HG03139 (cell line): ENCODE results near the gene CCR7.

Source experiments
- ATAC-seq: cut with Tn5 transposase; IDR thresholded peaks from one replicate; pipeline ENCODE4 v1.9.1; 2021; ENCODE audit not compliant: unreplicated experiment

The CCR7 gene

GRCh38 chr17:40538019-40538935 is 27.0 kb downstream of the CCR7 start:
- no peak for ATAC-seq

- ATAC-seq = no peak
These were observed 28.7 kb downstream of the CCR7 start for GRCh38 chr17:40536295-40537171.

GRCh38 chr17:40535924-40536294 is 29.4 kb downstream of the CCR7 start:
- ATAC-seq = no peak

GRCh38 chr17:40535438-40535837 is 29.8 kb downstream of the CCR7 start:
- ATAC-seq = no peak

- ATAC-seq = no peak
These were observed 30.7 kb downstream of the CCR7 start for GRCh38 chr17:40534371-40535189.

GRCh38 chr17:40533896-40534295 is 31.4 kb downstream of the CCR7 start:
- no peak for ATAC-seq

- ATAC-seq = no peak
These were observed 32.6 kb downstream of the CCR7 start for GRCh38 chr17:40532520-40533253.

- ATAC-seq = no peak
These were observed 34.0 kb downstream of the CCR7 start for GRCh38 chr17:40531051-40531991.

GRCh38 chr17:40530531-40530994 is 34.7 kb downstream of the CCR7 start:
- ATAC-seq = no peak

GRCh38 chr17:40529991-40530390 is 35.3 kb downstream of the CCR7 start:
- ATAC-seq = no peak

GRCh38 chr17:40528692-40529417 is 36.4 kb downstream of the CCR7 start:
- ATAC-seq = no peak

GRCh38 chr17:40526668-40527067 is 38.6 kb downstream of the CCR7 start:
- ATAC-seq = no peak

GRCh38 chr17:40525294-40525693 is 40.0 kb downstream of the CCR7 start:
- ATAC-seq = no peak

- no peak for ATAC-seq
These were observed 40.9 kb downstream of the CCR7 start for GRCh38 chr17:40524243-40524965.

- ATAC-seq = no peak
These were observed 42.3 kb downstream of the CCR7 start for GRCh38 chr17:40522961-40523310.

- ATAC-seq = no peak
These were observed 42.9 kb downstream of the CCR7 start for GRCh38 chr17:40522250-40522960.

- ATAC-seq = no peak
These were observed 44.2 kb downstream of the CCR7 start for GRCh38 chr17:40520991-40521453.
